ENCODE measurements around the gene AGT.

Gene AGT

GRCh38 chr1:230693777-230694176 lies 20.1 kb downstream of the AGT start:
- TF ChIP-seq, protein P1, sequence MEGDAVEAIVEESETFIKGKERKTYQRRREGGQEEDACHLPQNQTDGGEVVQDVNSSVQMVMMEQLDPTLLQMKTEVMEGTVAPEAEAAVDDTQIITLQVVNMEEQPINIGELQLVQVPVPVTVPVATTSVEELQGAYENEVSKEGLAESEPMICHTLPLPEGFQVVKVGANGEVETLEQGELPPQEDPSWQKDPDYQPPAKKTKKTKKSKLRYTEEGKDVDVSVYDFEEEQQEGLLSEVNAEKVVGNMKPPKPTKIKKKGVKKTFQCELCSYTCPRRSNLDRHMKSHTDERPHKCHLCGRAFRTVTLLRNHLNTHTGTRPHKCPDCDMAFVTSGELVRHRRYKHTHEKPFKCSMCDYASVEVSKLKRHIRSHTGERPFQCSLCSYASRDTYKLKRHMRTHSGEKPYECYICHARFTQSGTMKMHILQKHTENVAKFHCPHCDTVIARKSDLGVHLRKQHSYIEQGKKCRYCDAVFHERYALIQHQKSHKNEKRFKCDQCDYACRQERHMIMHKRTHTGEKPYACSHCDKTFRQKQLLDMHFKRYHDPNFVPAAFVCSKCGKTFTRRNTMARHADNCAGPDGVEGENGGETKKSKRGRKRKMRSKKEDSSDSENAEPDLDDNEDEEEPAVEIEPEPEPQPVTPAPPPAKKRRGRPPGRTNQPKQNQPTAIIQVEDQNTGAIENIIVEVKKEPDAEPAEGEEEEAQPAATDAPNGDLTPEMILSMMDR (IDR thresholded peaks at IDR 0.05; ENCODE audit: borderline replicate concordance, control extremely low read depth, extremely low read depth, insufficient read depth, missing control alignments) = no peak
- in situ Hi-C loops (cut with MboI; ENCODE audit: low sequenced_read_pairs, unreplicated experiment) = no loop called here
- no peak for DNase-seq (ENCODE audit: low spot score)

- DNase-seq (ENCODE audit: low spot score) = no peak
- TF ChIP-seq, protein P1 (IDR thresholded peaks at IDR 0.05; ENCODE audit: borderline replicate concordance, control extremely low read depth, extremely low read depth, insufficient read depth, missing control alignments) = no peak
- in situ Hi-C loops (cut with MboI; ENCODE audit: low sequenced_read_pairs, unreplicated experiment) = no loop called here
Observed at GRCh38 chr1:230693221-230693620, 20.7 kb downstream of the AGT start.

GRCh38 chr1:230691615-230692014 lies 22.3 kb downstream of the AGT start:
- no peak for DNase-seq (ENCODE audit: low spot score)
- TF ChIP-seq, protein P1 (IDR thresholded peaks at IDR 0.05; ENCODE audit: borderline replicate concordance, control extremely low read depth, extremely low read depth, insufficient read depth, missing control alignments) = no peak
- in situ Hi-C loops (cut with MboI; ENCODE audit: low sequenced_read_pairs, unreplicated experiment) = no loop called here

- TF ChIP-seq, protein P1 (IDR thresholded peaks at IDR 0.05; ENCODE audit: borderline replicate concordance, control extremely low read depth, extremely low read depth, insufficient read depth, missing control alignments) = no peak
- in situ Hi-C loops (cut with MboI; ENCODE audit: low sequenced_read_pairs, unreplicated experiment) = no loop called here
- DNase-seq (ENCODE audit: low spot score) = no peak
Observed at GRCh38 chr1:230690101-230690500, 23.8 kb downstream of the AGT start.

GRCh38 chr1:230686747-230687146 lies 27.2 kb downstream of the AGT start:
- DNase-seq (ENCODE audit: low spot score) = no peak
- TF ChIP-seq, protein P1 (IDR thresholded peaks at IDR 0.05; ENCODE audit: borderline replicate concordance, control extremely low read depth, extremely low read depth, insufficient read depth, missing control alignments) = no peak
- in situ Hi-C loops (cut with MboI; ENCODE audit: low sequenced_read_pairs, unreplicated experiment) = no loop called here

DNA sequence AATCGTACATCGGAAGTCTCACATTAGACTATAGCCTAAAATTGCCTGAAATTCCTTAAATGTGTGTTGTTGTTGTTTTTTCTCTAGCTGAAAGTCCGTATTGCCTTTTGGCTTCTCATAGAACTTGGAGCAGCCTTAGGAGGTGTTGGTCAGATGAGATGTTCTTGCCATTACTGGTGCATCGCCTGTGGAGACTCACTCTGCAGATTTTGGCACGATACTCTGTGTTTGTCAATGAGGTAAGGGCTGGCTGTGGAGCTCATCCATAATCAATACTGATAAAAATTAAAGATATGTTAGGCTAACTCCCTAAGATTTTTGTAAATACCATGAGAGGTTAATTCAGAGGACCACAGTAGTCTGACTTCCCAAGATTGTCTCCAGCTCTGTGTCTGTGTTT lies 28.9 kb downstream of the AGT start:
- in situ Hi-C loops (cut with MboI; ENCODE audit: low sequenced_read_pairs, unreplicated experiment) = no loop called here
- no peak for DNase-seq (ENCODE audit: low spot score)
- TF ChIP-seq, protein P1 (IDR thresholded peaks at IDR 0.05; ENCODE audit: borderline replicate concordance, control extremely low read depth, extremely low read depth, insufficient read depth, missing control alignments) = no peak

- in situ Hi-C loops (cut with MboI; ENCODE audit: low sequenced_read_pairs, unreplicated experiment) = no loop called here
- DNase-seq (ENCODE audit: low spot score) = no peak
- TF ChIP-seq, protein P1 (IDR thresholded peaks at IDR 0.05; ENCODE audit: borderline replicate concordance, control extremely low read depth, extremely low read depth, insufficient read depth, missing control alignments) = no peak
Observed at GRCh38 chr1:230684146-230684545, 29.8 kb downstream of the AGT start.
